ENCODE data around the gene ARHGEF33.

ARHGEF33 gene

GRCh38 chr2:38981003-38981669, 91.5 kb downstream of the ARHGEF33 start:
- Mint-ChIP-seq H3K27me3 (no peaks in the 10 kb centered on the region), H3K4me3 (no peak overlapping the region), H3K27ac (no peak overlapping the region), H3K4me1 (ENCODE audit: low read depth) (peaks cover 32% of the 10 kb centered on the region), H3K9me3 (no peaks in the 10 kb centered on the region), H3K36me3 (ENCODE audit: low read depth) (peaks cover 25% of the 10 kb centered on the region)
- intact Hi-C loops (cut with micrococcal nuclease), result no loop called here

GRCh38 chr2:38981670-38982357, 92.1 kb downstream of the ARHGEF33 start:
- peaks cover 26% of the 10 kb centered on the region for H3K36me3 Mint-ChIP-seq (ENCODE audit: low read depth)
- H3K27me3 Mint-ChIP-seq, result no peaks in the 10 kb centered on the region
- intact Hi-C loops (cut with micrococcal nuclease), result no loop called here
- no peak overlapping the region for H3K4me3 Mint-ChIP-seq
- H3K9me3 Mint-ChIP-seq, result no peaks in the 10 kb centered on the region
- H3K27ac Mint-ChIP-seq, result no peak overlapping the region
- H3K4me1 Mint-ChIP-seq (ENCODE audit: low read depth), result peaks cover 27% of the 10 kb centered on the region

- no peaks in the 10 kb centered on the region for H3K9me3 Mint-ChIP-seq
- peaks cover 32% of the 10 kb centered on the region for H3K36me3 Mint-ChIP-seq (ENCODE audit: low read depth)
- H3K27ac Mint-ChIP-seq, result no peak overlapping the region
- peaks cover 27% of the 10 kb centered on the region for H3K4me1 Mint-ChIP-seq (ENCODE audit: low read depth)
- intact Hi-C loops (cut with micrococcal nuclease), result no loop called here
- H3K4me3 Mint-ChIP-seq, result no peak overlapping the region
- H3K27me3 Mint-ChIP-seq, result no peaks in the 10 kb centered on the region
Measured at GRCh38 chr2:38982498-38982897, 92.8 kb downstream of the ARHGEF33 start.

GRCh38 chr2:38988716-38989115, 99.0 kb downstream of the ARHGEF33 start:
- no peaks in the 10 kb centered on the region for H3K4me1 Mint-ChIP-seq (ENCODE audit: low read depth)
- intact Hi-C loops (cut with micrococcal nuclease), result no loop called here

GRCh38 chr2:38991899-38992298, 102.2 kb downstream of the ARHGEF33 start:
- H3K36me3 Mint-ChIP-seq (ENCODE audit: low read depth), result peaks cover 52% of the 10 kb centered on the region
- intact Hi-C loops (cut with micrococcal nuclease), result no loop called here

More at GRCh38 chr2:38988716-38989115, 99.0 kb downstream of the ARHGEF33 start:
- Mint-ChIP-seq H3K36me3 (ENCODE audit: low read depth) (peaks cover 47% of the 10 kb centered on the region), H3K9me3 (no peaks in the 10 kb centered on the region), H3K27ac (no peak overlapping the region), H3K4me3 (no peak overlapping the region), H3K27me3 (no peaks in the 10 kb centered on the region)

GRCh38 chr2:38997781-38998180, 108.1 kb downstream of the ARHGEF33 start:
- no peak overlapping the region for H3K4me3 Mint-ChIP-seq
- no peaks in the 10 kb centered on the region for H3K27me3 Mint-ChIP-seq
- intact Hi-C loops (cut with micrococcal nuclease), result no loop called here
- peaks cover 6% of the 10 kb centered on the region for H3K4me1 Mint-ChIP-seq (ENCODE audit: low read depth)
- H3K9me3 Mint-ChIP-seq, result no peaks in the 10 kb centered on the region
- no peak overlapping the region for H3K27ac Mint-ChIP-seq
- peaks cover 85% of the 10 kb centered on the region for H3K36me3 Mint-ChIP-seq (ENCODE audit: low read depth)

More at GRCh38 chr2:38991899-38992298, 102.2 kb downstream of the ARHGEF33 start:
- Mint-ChIP-seq H3K4me1 (ENCODE audit: low read depth) (no peaks in the 10 kb centered on the region), H3K4me3 (no peak overlapping the region), H3K9me3 (no peaks in the 10 kb centered on the region), H3K27ac (no peak overlapping the region), H3K27me3 (no peaks in the 10 kb centered on the region)

- no peaks in the 10 kb centered on the region for H3K27me3 Mint-ChIP-seq
- H3K27ac Mint-ChIP-seq, result no peak overlapping the region
- intact Hi-C loops (cut with micrococcal nuclease), result no loop called here
- no peak overlapping the region for H3K4me3 Mint-ChIP-seq
- H3K9me3 Mint-ChIP-seq, result no peaks in the 10 kb centered on the region
- peaks cover 6% of the 10 kb centered on the region for H3K4me1 Mint-ChIP-seq (ENCODE audit: low read depth)
- H3K36me3 Mint-ChIP-seq (ENCODE audit: low read depth), result peaks cover 67% of the 10 kb centered on the region
Measured at GRCh38 chr2:39000552-39000951, 110.9 kb downstream of the ARHGEF33 start.

GRCh38 chr2:39007875-39008504, 118.3 kb downstream of the ARHGEF33 start:
- intact Hi-C loops (cut with micrococcal nuclease), result no loop called here
- Mint-ChIP-seq H3K4me1 (ENCODE audit: low read depth) (peaks cover 13% of the 10 kb centered on the region), H3K4me3 (no peak overlapping the region), H3K36me3 (ENCODE audit: low read depth) (peaks cover 62% of the 10 kb centered on the region), H3K27me3 (no peaks in the 10 kb centered on the region), H3K9me3 (no peaks in the 10 kb centered on the region), H3K27ac (peak overlapping the region; percentile 20)

GRCh38 chr2:39008665-39009064, 119.0 kb downstream of the ARHGEF33 start:
- H3K4me3 Mint-ChIP-seq, result no peak overlapping the region
- intact Hi-C loops (cut with micrococcal nuclease), result no loop called here
- peaks cover 66% of the 10 kb centered on the region for H3K36me3 Mint-ChIP-seq (ENCODE audit: low read depth)
- no peaks in the 10 kb centered on the region for H3K27me3 Mint-ChIP-seq
- H3K4me1 Mint-ChIP-seq (ENCODE audit: low read depth), result peaks cover 13% of the 10 kb centered on the region
- peak overlapping the region; percentile 20 for H3K27ac Mint-ChIP-seq
- no peaks in the 10 kb centered on the region for H3K9me3 Mint-ChIP-seq

GRCh38 chr2:39013871-39014270, 124.2 kb downstream of the ARHGEF33 start:
- peaks cover 3% of the 10 kb centered on the region for H3K4me1 Mint-ChIP-seq (ENCODE audit: low read depth)
- H3K27me3 Mint-ChIP-seq, result no peaks in the 10 kb centered on the region
- H3K9me3 Mint-ChIP-seq, result no peaks in the 10 kb centered on the region
- intact Hi-C loops (cut with micrococcal nuclease), result no loop called here
- H3K4me3 Mint-ChIP-seq, result no peak overlapping the region
- H3K36me3 Mint-ChIP-seq (ENCODE audit: low read depth), result peaks cover 45% of the 10 kb centered on the region
- H3K27ac Mint-ChIP-seq, result no peak overlapping the region

- Mint-ChIP-seq H3K36me3 (ENCODE audit: low read depth) (peaks cover 36% of the 10 kb centered on the region), H3K27ac (no peak overlapping the region), H3K4me3 (no peak overlapping the region), H3K9me3 (no peaks in the 10 kb centered on the region), H3K4me1 (ENCODE audit: low read depth) (no peaks in the 10 kb centered on the region), H3K27me3 (no peaks in the 10 kb centered on the region)
- intact Hi-C loops (cut with micrococcal nuclease), result no loop called here
Measured at GRCh38 chr2:39015424-39015823, 125.7 kb downstream of the ARHGEF33 start.

- H3K27ac Mint-ChIP-seq, result no peak overlapping the region
- no peak overlapping the region for H3K4me3 Mint-ChIP-seq
- H3K9me3 Mint-ChIP-seq, result no peaks in the 10 kb centered on the region
- H3K27me3 Mint-ChIP-seq, result no peaks in the 10 kb centered on the region
- peaks cover 27% of the 10 kb centered on the region for H3K36me3 Mint-ChIP-seq (ENCODE audit: low read depth)
- no peaks in the 10 kb centered on the region for H3K4me1 Mint-ChIP-seq (ENCODE audit: low read depth)
- intact Hi-C loops (cut with micrococcal nuclease), result no loop called here
Measured at GRCh38 chr2:39017334-39017733, 127.7 kb downstream of the ARHGEF33 start.

- H3K4me3 Mint-ChIP-seq, result no peak overlapping the region
- H3K4me1 Mint-ChIP-seq (ENCODE audit: low read depth), result no peaks in the 10 kb centered on the region
- peaks cover 28% of the 10 kb centered on the region for H3K36me3 Mint-ChIP-seq (ENCODE audit: low read depth)
- intact Hi-C loops (cut with micrococcal nuclease), result no loop called here
- no peak overlapping the region for H3K27ac Mint-ChIP-seq
- no peaks in the 10 kb centered on the region for H3K9me3 Mint-ChIP-seq
- no peaks in the 10 kb centered on the region for H3K27me3 Mint-ChIP-seq
Measured at GRCh38 chr2:39018638-39019037, 129.0 kb downstream of the ARHGEF33 start.

- no peaks in the 10 kb centered on the region for H3K27me3 Mint-ChIP-seq
- intact Hi-C loops (cut with micrococcal nuclease), result no loop called here
- H3K27ac Mint-ChIP-seq, result no peak overlapping the region
- no peaks in the 10 kb centered on the region for H3K9me3 Mint-ChIP-seq
- H3K36me3 Mint-ChIP-seq (ENCODE audit: low read depth), result peaks cover 28% of the 10 kb centered on the region
- no peaks in the 10 kb centered on the region for H3K4me1 Mint-ChIP-seq (ENCODE audit: low read depth)
- H3K4me3 Mint-ChIP-seq, result no peak overlapping the region
Measured at GRCh38 chr2:39020383-39020782, 130.7 kb downstream of the ARHGEF33 start.

Data from dendritic cell treated with granulocyte-macrophage colony-stimulating factor and Interleukin-4, amounts not matched to agents 40 ng/mL and 50 ng/mL, for 4 days (primary cell).